Measurements from ENCODE around the gene PPT1. TPM values are rescaled to one million over a fixed set of nuclear protein-coding genes. Genes with fewer than 3 reads are reported as not detected.
"Not testable (repeated sequence)": the region's sequence is repeated elsewhere in the genome, so short reads cannot be mapped to it uniquely, and the experiment has no call there.

The PPT1 gene
- polyA plus RNA-seq, 2 of the 4 experiments (the other 2 are of a cell fraction) = 40.2 to 56.7 TPM

DNA sequence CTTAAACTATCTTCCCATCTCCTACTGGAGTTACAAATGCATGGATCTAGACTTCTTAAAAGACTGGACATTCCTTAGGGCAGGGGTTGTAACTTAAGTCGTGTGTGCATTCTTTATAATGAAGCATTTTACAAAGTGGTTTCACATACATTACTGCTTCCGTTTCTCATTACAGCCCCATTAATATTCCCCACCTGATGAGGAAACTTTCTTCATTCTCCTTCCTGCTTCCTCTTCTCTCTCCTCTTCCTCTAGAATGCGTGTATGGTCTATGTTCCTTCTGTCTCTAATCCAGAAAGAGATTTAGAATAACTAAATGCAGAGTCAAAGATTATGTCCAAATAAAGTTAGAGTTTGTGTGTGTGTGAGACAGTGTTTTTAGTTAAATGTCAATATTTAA is 58.4 kb downstream of the PPT1 start:
- DNase-seq (ENCODE audit: low read depth in 1 of 2, low spot score in 1 of 2) (no peak), ATAC-seq (no peak), FAIRE-seq (no peak)
- Histone ChIP-seq H3K9me3 (no peaks in the 10 kb centered on the region), H3K27ac (peak overlapping the region; percentile 99 to 100; a peak in 5 of 6 replicates), H3K4me3 (no peak overlapping the region), H3K4me1 (peaks cover 24% of the 10 kb centered on the region), H3K4me2 (peak overlapping the region; percentile 80)
- TF ChIP-seq HOXA7 (CRISPR knock-in tag; IDR thresholded peaks at IDR 0.05) (no peak), HOXB5 (CRISPR knock-in tag; IDR thresholded peaks at IDR 0.05) (no peak), RAD21 (conservative IDR thresholded peaks at IDR 0.05 in 1 of 2, IDR thresholded peaks at IDR 0.05 in 1 of 2) (no peak), POLR2AphosphoS2 (conservative IDR thresholded peaks at IDR 0.05; ENCODE audit: low read length) (no peak), RARB (CRISPR knock-in tag; IDR thresholded peaks at IDR 0.05) (no peak), ZFP36 (IDR thresholded peaks at IDR 0.05; ENCODE audit: borderline replicate concordance, partially characterized antibody) (no peak), TFCP2L1 (CRISPR knock-in tag; IDR thresholded peaks at IDR 0.05) (no peak), NPAS2 (CRISPR knock-in tag; IDR thresholded peaks at IDR 0.05; ENCODE audit: borderline replicate concordance) (no peak), ZSCAN20 (CRISPR knock-in tag; IDR thresholded peaks at IDR 0.05) (no peak), CHD4 (IDR thresholded peaks at IDR 0.05; ENCODE audit: borderline replicate concordance) (no peak), CBX8 (IDR thresholded peaks at IDR 0.05) (no peak), HDAC2 (IDR thresholded peaks at IDR 0.05) (no peak)
- TF ChIP-seq, protein P1, sequence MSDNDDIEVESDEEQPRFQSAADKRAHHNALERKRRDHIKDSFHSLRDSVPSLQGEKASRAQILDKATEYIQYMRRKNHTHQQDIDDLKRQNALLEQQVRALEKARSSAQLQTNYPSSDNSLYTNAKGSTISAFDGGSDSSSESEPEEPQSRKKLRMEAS (IDR thresholded peaks at IDR 0.05) = no peak
- TF ChIP-seq, protein P2, sequence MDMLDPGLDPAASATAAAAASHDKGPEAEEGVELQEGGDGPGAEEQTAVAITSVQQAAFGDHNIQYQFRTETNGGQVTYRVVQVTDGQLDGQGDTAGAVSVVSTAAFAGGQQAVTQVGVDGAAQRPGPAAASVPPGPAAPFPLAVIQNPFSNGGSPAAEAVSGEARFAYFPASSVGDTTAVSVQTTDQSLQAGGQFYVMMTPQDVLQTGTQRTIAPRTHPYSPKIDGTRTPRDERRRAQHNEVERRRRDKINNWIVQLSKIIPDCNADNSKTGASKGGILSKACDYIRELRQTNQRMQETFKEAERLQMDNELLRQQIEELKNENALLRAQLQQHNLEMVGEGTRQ (IDR thresholded peaks at IDR 0.05) = no peak
- ChIA-PET CTCF (interaction anchor here (2.1 to 2.7 kb wide), 2 partner anchors 65 to 119 kb away, joined by 5 to 14 read pairs; no protein-coding TSS in a partner anchor), POLR2A (interaction anchor here (1.9 kb wide), 1 partner anchor 137 kb away, joined by 4 read pairs; the partner anchor contains the start of gene MYCL)
- WGBS (ENCODE audit: missing lambda C conversion rate) = 89% methylated on average over 3 of the region's 3 CpGs

DNA sequence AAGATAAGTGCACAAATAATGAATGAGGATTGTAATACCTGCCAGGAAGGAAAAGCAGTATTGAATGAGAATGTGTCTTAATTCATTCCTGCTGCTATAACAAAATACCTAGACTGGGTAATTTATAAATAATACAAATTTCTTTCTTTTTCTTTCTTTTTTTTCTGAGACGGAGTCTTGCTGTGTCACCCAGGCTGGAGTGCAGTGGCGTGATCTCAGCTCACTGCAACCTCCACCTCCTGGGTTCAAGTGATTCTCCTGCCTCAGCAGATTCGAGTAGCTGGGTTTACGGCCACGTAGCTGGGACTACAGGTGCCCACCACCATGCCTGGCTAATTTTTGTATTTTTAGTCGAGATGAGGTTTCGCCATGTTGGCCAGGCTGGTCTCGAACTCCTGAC is 59.8 kb downstream of the PPT1 start:
- POLR2A ChIA-PET; H3K4me2 ChIP-seq; H3K9me3 ChIP-seq; ATAC-seq; DNase-seq (ENCODE audit: low read depth in 1 of 2, low spot score in 1 of 2); FAIRE-seq; H3K4me3 ChIP-seq; H3K27ac ChIP-seq: not testable (repeated sequence)
- H3K4me1 ChIP-seq = peaks cover 10% of the 10 kb centered on the region
- 86% methylated on average over 8 of the region's 8 CpGs for WGBS (ENCODE audit: missing lambda C conversion rate)
- CTCF ChIA-PET = interaction anchor here (2.1 to 2.7 kb wide), 2 partner anchors 63 to 118 kb away, joined by 5 to 14 read pairs; no protein-coding TSS in a partner anchor

DNA sequence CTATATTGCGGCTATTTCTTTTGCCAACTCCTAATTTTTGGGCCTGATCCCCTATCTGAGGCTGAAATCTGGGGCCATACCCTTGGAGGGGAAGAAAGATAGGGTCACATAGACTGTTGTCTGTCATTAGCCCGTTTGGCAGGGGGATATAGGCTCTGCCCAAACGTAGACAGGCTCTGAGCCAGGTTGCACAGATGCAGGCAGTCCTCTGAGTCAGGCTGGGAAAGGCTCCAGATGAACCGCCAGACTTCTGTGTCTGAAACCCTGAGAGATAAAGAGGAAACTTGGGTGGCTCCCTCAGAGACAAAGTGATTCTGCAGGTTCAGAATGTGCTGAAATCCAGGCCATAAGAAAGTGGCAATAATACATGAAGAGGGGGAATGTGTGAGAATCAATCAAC is 60.5 kb downstream of the PPT1 start:
- FAIRE-seq (no peak), ATAC-seq (no peak), DNase-seq (ENCODE audit: low read depth in 1 of 2, low spot score in 1 of 2) (no peak)
- WGBS (ENCODE audit: missing lambda C conversion rate) = 56% methylated on average over 4 of the region's 4 CpGs
- H3K27ac ChIP-seq = no peak overlapping the region
- no peak overlapping the region for H3K4me2 ChIP-seq
- TF ChIP-seq KDM1A (IDR thresholded peaks at IDR 0.05; ENCODE audit: low read depth) (no peak), TP53 (CRISPR knock-in tag; IDR thresholded peaks at IDR 0.05) (no peak), SREBF2 (IDR thresholded peaks at IDR 0.05) (no peak), HEYL (CRISPR knock-in tag; IDR thresholded peaks at IDR 0.05) (no peak), RARB (CRISPR knock-in tag; IDR thresholded peaks at IDR 0.05) (no peak), FOSB (CRISPR knock-in tag; IDR thresholded peaks at IDR 0.05) (no peak)
- TF ChIP-seq, protein P2 (IDR thresholded peaks at IDR 0.05) = no peak
- TF ChIP-seq, protein P3, sequence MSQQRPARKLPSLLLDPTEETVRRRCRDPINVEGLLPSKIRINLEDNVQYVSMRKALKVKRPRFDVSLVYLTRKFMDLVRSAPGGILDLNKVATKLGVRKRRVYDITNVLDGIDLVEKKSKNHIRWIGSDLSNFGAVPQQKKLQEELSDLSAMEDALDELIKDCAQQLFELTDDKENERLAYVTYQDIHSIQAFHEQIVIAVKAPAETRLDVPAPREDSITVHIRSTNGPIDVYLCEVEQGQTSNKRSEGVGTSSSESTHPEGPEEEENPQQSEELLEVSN (IDR thresholded peaks at IDR 0.05; ENCODE audit: borderline replicate concordance, low read depth) = no peak
- no peaks in the 10 kb centered on the region for H3K9me3 ChIP-seq
- ChIA-PET POLR2A (no interaction called here), CTCF (interaction anchor here (2.1 kb wide), 1 partner anchor 63 kb away, joined by 5 read pairs; no protein-coding TSS in a partner anchor)
- no peak overlapping the region for H3K4me3 ChIP-seq
- peaks cover 4% of the 10 kb centered on the region; the same call in 1 of the 3 replicates for H3K4me1 ChIP-seq

Data from A549 (cell line).